Aorta (tissue), 5 donors: Measurements from ENCODE around the gene SUMO2. TPM values are rescaled to one million over a fixed set of nuclear protein-coding genes. Genes with fewer than 3 reads are reported as not detected.
"Not testable (repeated sequence)": the region's sequence is repeated elsewhere in the genome, so short reads cannot be mapped to it uniquely, and the experiment has no call there.

Source experiments
- ATAC-seq: fragments of 200-7000 bp; cut with Tn5 transposase; one replicate; pipeline ENCODE4 v1.9.1; 2022; ENCODE audit warnings: moderate library complexity; ENCODE audit not compliant: low FRiP score
- DNase-seq, 2 donors: peaks; one replicate each; pipeline ENCODE4 v3.0.0-alpha.2; 2020
- H3K27ac ChIP-seq, 2 donors: one replicate each; pipeline ENCODE4 v1.5.1; 2013; ENCODE audit warnings: low read length in 2 of 2, mild to moderate bottlenecking in 2 of 2, moderate library complexity in 2 of 2, control low read depth in 1 of 2, inconsistent platforms in 1 of 2, low read depth in 1 of 2
- H3K27me3 ChIP-seq, 2 donors: one replicate each; pipeline ENCODE4 v1.6.1; 2013; ENCODE audit warnings: control low read depth in 1 of 2, low read length in 1 of 2, mild to moderate bottlenecking in 1 of 2, moderate library complexity in 1 of 2; ENCODE audit not compliant: insufficient read depth in 2 of 2, control insufficient read depth in 1 of 2
- H3K36me3 ChIP-seq, 2 donors: one replicate each; pipeline ENCODE4 v1.6.1; 2013; ENCODE audit warnings: control low read depth in 1 of 2, low read length in 1 of 2, mild to moderate bottlenecking in 1 of 2; ENCODE audit not compliant: insufficient read depth in 2 of 2, control insufficient read depth in 1 of 2
- H3K4me1 ChIP-seq, 2 donors: one replicate each; pipeline ENCODE4 v1.6.1; 2013; ENCODE audit warnings: low read length in 2 of 2, control low read depth in 1 of 2, mild to moderate bottlenecking in 1 of 2, moderate library complexity in 1 of 2; ENCODE audit not compliant: insufficient read depth in 2 of 2, control insufficient read depth in 1 of 2
- H3K4me3 ChIP-seq, 2 donors: one replicate each; pipeline ENCODE4 v1.5.1; 2013; ENCODE audit warnings: low read length in 2 of 2, control low read depth in 1 of 2, mild to moderate bottlenecking in 1 of 2
- H3K9me3 ChIP-seq: one replicate; pipeline ENCODE4 v1.6.1; 2013; ENCODE audit warnings: mild to moderate bottlenecking, low read length; ENCODE audit not compliant: control insufficient read depth
- WGBS, 2 donors: extraction: QIAGEN DNeasy Blood & Tissue Kit; methylation state at CpG; one replicate each; pipeline ENCODE4 v1.1.7; 2013; 5-methylcytosine and 5-hydroxymethylcytosine counted together
- intact Hi-C, 2 donors: fragments of 100-400 bp; cut with DNase I; formaldehyde crosslinking; loops; one replicate each; pipeline versions ENCODE4 v1.14.2 to v1.15.0; 2022
- polyA plus RNA-seq, 2 donors: library from polyadenylated mRNA; stranded (reverse); fragments of 200-250 nt; gene quantifications; one replicate each; pipeline ENCODE4 v1.2.3, GENCODE V29; 2013
- total RNA-seq, 2 donors: library from RNA; stranded (reverse); fragmentation: NEBNext Ultra II Directional; extraction: Animal tissue kit (Norgen Biotek cat#: 25700); gene quantifications; one replicate each; pipeline ENCODE4 v1.2.1, GENCODE V29; 2021
- donor health status: healthy with polysubstance abuse.
- donor health status: Bipolar disorder and iron deficiency.
- donor health status: DM: no; HTN: no; CAD: no.
- donor health status: DM: no; HTN: no; CAD: no.
- donor health status: DM: yes; HTN: yes; CAD: no.

Gene SUMO2
- total and polyA plus RNA-seq, 4 donors = 96.2 to 280 (median 188) TPM

DNA sequence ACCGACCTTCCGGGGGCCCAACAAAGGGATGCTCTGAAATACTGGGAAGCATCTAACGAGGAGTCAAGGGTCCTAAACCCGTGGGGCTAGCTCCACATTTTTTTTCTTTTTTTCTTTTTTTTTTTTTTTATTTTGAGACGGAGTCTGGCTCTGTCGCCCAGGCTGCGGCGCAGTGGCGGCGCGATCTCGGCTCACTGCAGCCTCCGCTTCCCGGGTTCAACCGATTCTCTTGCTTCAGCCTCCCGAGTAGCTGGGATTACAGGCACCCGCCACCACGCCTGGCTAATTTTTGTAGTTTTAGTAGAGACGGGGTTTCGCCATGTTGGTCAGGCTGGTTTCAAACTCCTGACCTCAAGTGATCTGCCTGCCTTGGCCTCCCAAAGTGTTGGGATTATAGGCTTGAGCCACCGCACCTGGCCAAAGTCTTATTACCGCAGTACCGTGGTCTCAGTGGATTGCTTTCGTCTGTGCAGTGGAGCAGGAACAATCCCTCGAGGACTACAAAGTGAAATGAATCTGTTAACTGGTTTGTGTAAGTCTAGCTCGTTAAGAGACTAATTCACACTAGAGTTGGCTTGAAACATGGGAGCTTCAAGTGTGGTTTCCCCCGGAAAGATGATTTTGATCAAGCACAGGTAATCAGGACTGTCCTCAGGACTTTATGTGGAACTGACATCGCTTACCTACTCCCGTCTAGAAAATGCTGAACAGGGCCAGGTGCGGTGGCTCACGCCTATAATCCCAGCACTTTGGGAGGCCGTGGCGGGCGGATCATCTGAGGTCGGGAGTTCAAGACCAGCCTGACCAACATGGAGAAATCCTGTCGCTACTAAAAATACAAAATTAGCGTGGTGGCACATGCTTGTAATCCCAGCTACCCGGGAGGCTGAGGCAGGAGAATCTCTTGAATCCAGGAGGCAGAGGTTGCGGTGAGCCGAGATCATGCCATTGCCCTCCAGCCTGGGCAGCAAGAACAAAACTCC, 50.5 kb downstream of the SUMO2 start:
- peak overlapping the region; percentile 50 to 66 for H3K4me3 ChIP-seq
- peak overlapping the region; percentile 16 to 78 for H3K27ac ChIP-seq
- H3K36me3 ChIP-seq, DNase-seq, H3K9me3 ChIP-seq, intact Hi-C loops, H3K4me1 ChIP-seq, H3K27me3 ChIP-seq, ATAC-seq: not testable (repeated sequence)
- WGBS, 2 donors = 80 to 82% methylated on average over 39 to 40 of the region's 40 CpGs

DNA sequence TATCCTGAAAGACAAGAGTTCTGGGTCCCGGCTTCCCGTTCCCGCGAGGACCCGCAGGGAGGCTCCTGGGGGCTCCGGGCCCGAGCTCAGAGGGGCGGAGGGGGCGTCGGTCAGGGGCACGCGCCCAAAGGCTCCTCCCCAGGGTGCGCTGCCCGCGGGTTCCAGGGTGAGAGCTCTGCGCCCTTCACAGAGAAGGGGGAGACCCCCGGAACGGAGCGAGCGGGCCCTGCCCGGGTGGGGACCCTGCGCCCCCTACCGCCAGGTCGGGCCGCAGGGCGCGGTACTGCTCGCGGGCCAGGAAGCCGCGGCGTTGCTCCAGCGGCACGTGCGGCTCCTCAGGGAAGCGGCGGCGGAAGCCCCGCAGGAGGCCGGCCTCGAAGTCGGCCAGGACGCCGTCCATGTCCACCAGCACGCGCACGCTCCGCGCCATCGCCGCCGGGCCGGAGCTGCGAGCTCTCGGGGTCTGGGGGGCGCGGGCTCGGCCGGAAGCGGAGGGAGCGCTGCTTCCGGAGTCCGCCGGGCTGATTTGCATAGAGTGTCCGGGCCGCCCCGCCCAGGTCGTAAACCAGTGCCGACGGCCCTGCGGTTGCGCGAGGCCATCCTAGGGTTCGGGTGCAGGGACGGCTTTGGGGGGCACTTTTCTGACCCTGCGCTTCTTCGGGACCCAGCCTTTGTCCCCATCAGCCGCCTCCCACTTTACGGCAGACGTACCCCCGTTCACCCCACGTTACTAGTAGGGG, 51.3 kb downstream of the SUMO2 start, which contains the start of gene NT5C:
Gene NT5C (minus strand): TSS at position 465 of the 740 bp plus-strand sequence. CDS start 35 bp downstream, at position 430.
- intact Hi-C loops = no loop called here
- H3K27me3 ChIP-seq = no peaks in the 10 kb centered on the region
- 0 to 1% methylated on average over 49 to 82 of the region's 82 CpGs for WGBS, 2 donors

GRCh38 chr17:75130632-75131277, 52.0 kb downstream of the SUMO2 start:
- no peaks in the 10 kb centered on the region for H3K27me3 ChIP-seq
- DNase-seq (peak; percentile 60 to 83), ATAC-seq (peak; percentile 53)
- H3K27ac ChIP-seq = peak overlapping the region in 1 of 2 donors; percentile 45
- no peaks in the 10 kb centered on the region for H3K36me3 ChIP-seq
- H3K4me3 ChIP-seq = peak overlapping the region; percentile 50 to 66
- intact Hi-C loops = no loop called here
- WGBS, 2 donors = 12 to 13% methylated on average over 29 of the region's 29 CpGs
- H3K4me1 ChIP-seq = no peaks in the 10 kb centered on the region
- no peaks in the 10 kb centered on the region for H3K9me3 ChIP-seq

More for the DNA sequence above, 51.3 kb downstream of the SUMO2 start, which contains the start of gene NT5C:
- DNase-seq (peak; percentile 89 to 94), ATAC-seq (peak; percentile 89)
- Histone ChIP-seq H3K27ac (peak within 1 kb of the TSS; percentile 16 to 78), H3K4me3 (peak within 1 kb of the TSS; percentile 50 to 66), H3K9me3 (no peaks in the 10 kb centered on the region), H3K4me1 (no peaks in the 10 kb centered on the region), H3K36me3 (no peaks in the 10 kb centered on the region)

- no peaks in the 10 kb centered on the region for H3K4me1 ChIP-seq
- no peak for ATAC-seq
- 81 to 82% methylated on average over 24 of the region's 24 CpGs for WGBS, 2 donors
- no peaks in the 10 kb centered on the region for H3K36me3 ChIP-seq
- H3K4me3 ChIP-seq = no peak overlapping the region
- no peaks in the 10 kb centered on the region for H3K27me3 ChIP-seq
- no peak overlapping the region for H3K27ac ChIP-seq
- intact Hi-C loops = no loop called here
- no peak for DNase-seq
- no peaks in the 10 kb centered on the region for H3K9me3 ChIP-seq
These were observed 52.6 kb downstream of the SUMO2 start for GRCh38 chr17:75130059-75130631.

- no peak for DNase-seq
- Histone ChIP-seq H3K27ac (no peak overlapping the region), H3K9me3 (no peaks in the 10 kb centered on the region), H3K4me3 (no peak overlapping the region), H3K36me3 (no peaks in the 10 kb centered on the region), H3K27me3 (no peaks in the 10 kb centered on the region), H3K4me1 (no peaks in the 10 kb centered on the region)
- 86 to 89% methylated on average over 9 of the region's 9 CpGs for whole genome bisulfite sequencing, 2 donors
- ATAC-seq = no peak
- intact Hi-C loops = no loop called here
These were observed 53.2 kb downstream of the SUMO2 start for GRCh38 chr17:75129576-75129975.

DNA sequence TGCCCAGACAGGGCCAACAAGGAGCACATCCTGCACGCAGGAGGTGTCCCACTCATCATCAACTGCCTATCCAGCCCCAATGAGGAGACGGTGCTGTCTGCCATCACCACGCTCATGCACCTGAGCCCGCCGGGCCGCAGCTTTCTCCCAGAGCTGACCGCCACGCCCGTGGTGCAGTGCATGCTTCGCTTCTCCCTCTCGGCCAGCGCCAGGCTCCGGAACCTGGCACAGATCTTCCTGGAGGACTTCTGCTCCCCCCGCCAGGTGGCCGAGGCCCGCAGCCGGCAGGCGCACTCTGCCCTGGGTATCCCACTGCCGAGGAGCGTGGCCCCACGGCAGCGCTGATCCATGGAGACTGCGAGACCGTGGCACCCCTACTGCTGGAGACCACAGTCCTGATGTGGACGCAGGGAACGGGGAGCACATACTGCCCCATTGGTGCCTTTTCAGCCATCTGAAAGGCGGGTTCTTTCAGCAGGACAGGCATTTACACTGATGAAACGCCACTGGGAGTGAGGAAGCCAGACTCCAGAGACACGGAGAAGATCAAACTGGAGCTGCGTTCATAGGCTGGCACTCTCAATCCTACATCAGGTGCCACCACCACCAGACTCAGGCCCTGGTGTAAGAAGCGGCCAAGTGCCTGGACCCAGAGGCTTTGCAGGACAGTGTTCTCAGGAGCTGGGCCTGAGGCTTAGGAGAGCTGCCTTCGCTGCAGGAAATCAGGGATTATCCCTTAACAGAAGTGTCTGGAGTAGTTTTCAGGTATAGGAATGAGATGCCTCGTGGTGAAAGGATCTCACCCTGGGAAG, 53.9 kb downstream of the SUMO2 start:
- no peaks in the 10 kb centered on the region for H3K9me3 ChIP-seq

GRCh38 chr17:75127936-75128335, 54.8 kb downstream of the SUMO2 start:
- H3K4me3 ChIP-seq, intact Hi-C loops, ATAC-seq, H3K27me3 ChIP-seq, H3K4me1 ChIP-seq, H3K27ac ChIP-seq, H3K9me3 ChIP-seq, H3K36me3 ChIP-seq, DNase-seq: not testable (repeated sequence)
- 87 to 93% methylated on average over 5 of the region's 5 CpGs for WGBS, 2 donors

More for the DNA sequence above, 53.9 kb downstream of the SUMO2 start:
- intact Hi-C loops = no loop called here
- ATAC-seq = no peak
- WGBS, 2 donors = 88 to 89% methylated on average over 33 of the region's 33 CpGs
- Histone ChIP-seq H3K27ac (no peak overlapping the region), H3K4me1 (no peaks in the 10 kb centered on the region), H3K36me3 (no peaks in the 10 kb centered on the region), H3K4me3 (no peak overlapping the region), H3K27me3 (no peaks in the 10 kb centered on the region)
- DNase-seq = no peak
